Ectodermal cell (in vitro differentiated cells): ENCODE results near the gene SLC25A23.

Experiments used
- H3K27ac ChIP-seq: 2 replicates; pipeline ENCODE4 v1.7.0; 2013; ENCODE audit warnings: mild to moderate bottlenecking, low read depth, low read length; ENCODE audit not compliant: insufficient read depth, poor library complexity, severe bottlenecking
- H3K27me3 ChIP-seq: 2 replicates; pipeline ENCODE4 v1.7.0; 2013; ENCODE audit warnings: mild to moderate bottlenecking, low read length; ENCODE audit not compliant: insufficient read depth, control insufficient read depth, poor library complexity, severe bottlenecking
- H3K36me3 ChIP-seq: one replicate; pipeline ENCODE4 v1.7.0; 2013; ENCODE audit warnings: low read length; ENCODE audit not compliant: control insufficient read depth, insufficient read depth
- H3K4me1 ChIP-seq: one replicate; pipeline ENCODE4 v1.7.0; 2013; ENCODE audit warnings: low read length; ENCODE audit not compliant: control insufficient read depth, insufficient read depth
- H3K4me3 ChIP-seq: 2 replicates; pipeline ENCODE4 v1.7.0; 2013; ENCODE audit warnings: low read depth, low read length, control low read depth; ENCODE audit not compliant: insufficient read depth
- H3K9me3 ChIP-seq: 2 replicates; pipeline ENCODE4 v1.7.0; 2013; ENCODE audit warnings: mild to moderate bottlenecking, low read length, moderate library complexity; ENCODE audit not compliant: control insufficient read depth
- WGBS, 2 experiments: methylation state at CpG; one replicate each; pipeline ENCODE4 v1.1.7; 2013; ENCODE audit warnings: missing lambda C conversion rate in 2 of 2; 5-methylcytosine and 5-hydroxymethylcytosine counted together

Gene SLC25A23

GRCh38 chr19:6424195-6424938 is 35.2 kb downstream of the SLC25A23 start, which contains the start of gene KHSRP:
TSS of gene KHSRP (minus strand) at chr19:6424811. CDS start at chr19:6424701, 110 bp downstream.
- Histone ChIP-seq H3K27me3 (peaks cover 2% of the 10 kb centered on the region), H3K36me3 (peaks cover 19% of the 10 kb centered on the region), H3K4me1 (no peaks in the 10 kb centered on the region), H3K9me3 (no peaks in the 10 kb centered on the region), H3K27ac (peak within 1 kb of the TSS; percentile 52), H3K4me3 (peak within 1 kb of the TSS; percentile 79)
- WGBS, 2 experiments: 0% methylated on average over 114 of the region's 114 CpGs

GRCh38 chr19:6423499-6424194 is 35.9 kb downstream of the SLC25A23 start:
- WGBS, 2 experiments: 1% methylated on average over 20 of the region's 20 CpGs
- H3K27me3 ChIP-seq: no peaks in the 10 kb centered on the region
- no peak overlapping the region for H3K27ac ChIP-seq
- H3K9me3 ChIP-seq: no peaks in the 10 kb centered on the region
- no peaks in the 10 kb centered on the region for H3K4me1 ChIP-seq
- peaks cover 26% of the 10 kb centered on the region for H3K36me3 ChIP-seq
- peak overlapping the region; percentile 79 for H3K4me3 ChIP-seq

- H3K4me1 ChIP-seq: no peaks in the 10 kb centered on the region
- no peak overlapping the region for H3K4me3 ChIP-seq
- H3K9me3 ChIP-seq: no peaks in the 10 kb centered on the region
- peaks cover 47% of the 10 kb centered on the region for H3K36me3 ChIP-seq
- H3K27ac ChIP-seq: no peak overlapping the region
- no peaks in the 10 kb centered on the region for H3K27me3 ChIP-seq
- WGBS, 2 experiments: 95 to 96% methylated on average over 20 of the region's 20 CpGs
Observed at GRCh38 chr19:6421075-6422014, 38.2 kb downstream of the SLC25A23 start.

GRCh38 chr19:6418562-6418932 is 41.0 kb downstream of the SLC25A23 start:
- 95 to 97% methylated on average over 19 of the region's 19 CpGs for WGBS, 2 experiments
- H3K36me3 ChIP-seq: peaks cover 72% of the 10 kb centered on the region
- H3K27ac ChIP-seq: no peak overlapping the region
- no peaks in the 10 kb centered on the region for H3K27me3 ChIP-seq
- no peaks in the 10 kb centered on the region for H3K9me3 ChIP-seq
- H3K4me3 ChIP-seq: no peak overlapping the region
- H3K4me1 ChIP-seq: no peaks in the 10 kb centered on the region

- H3K9me3 ChIP-seq: no peaks in the 10 kb centered on the region
- 91 to 93% methylated on average over 33 of the region's 33 CpGs for WGBS, 2 experiments
- no peaks in the 10 kb centered on the region for H3K27me3 ChIP-seq
- no peaks in the 10 kb centered on the region for H3K4me1 ChIP-seq
- peaks cover 72% of the 10 kb centered on the region for H3K36me3 ChIP-seq
- H3K4me3 ChIP-seq: no peak overlapping the region
- peak overlapping the region; percentile 1 for H3K27ac ChIP-seq
Observed at GRCh38 chr19:6417713-6418561, 41.7 kb downstream of the SLC25A23 start.

GRCh38 chr19:6416658-6417405 is 42.8 kb downstream of the SLC25A23 start:
- Histone ChIP-seq H3K27me3 (no peaks in the 10 kb centered on the region), H3K4me1 (no peaks in the 10 kb centered on the region), H3K36me3 (peaks cover 72% of the 10 kb centered on the region), H3K9me3 (no peaks in the 10 kb centered on the region), H3K4me3 (no peak overlapping the region), H3K27ac (no peak overlapping the region)
- WGBS, 2 experiments: 96 to 97% methylated on average over 29 of the region's 29 CpGs

- no peaks in the 10 kb centered on the region for H3K27me3 ChIP-seq
- no peaks in the 10 kb centered on the region for H3K4me1 ChIP-seq
- no peaks in the 10 kb centered on the region for H3K9me3 ChIP-seq
- H3K27ac ChIP-seq: no peak overlapping the region
- peaks cover 66% of the 10 kb centered on the region for H3K36me3 ChIP-seq
- WGBS, 2 experiments: 96 to 97% methylated on average over 32 of the region's 32 CpGs
- H3K4me3 ChIP-seq: no peak overlapping the region
Observed at GRCh38 chr19:6415591-6416190, 43.9 kb downstream of the SLC25A23 start.

- WGBS, 2 experiments: 95 to 96% methylated on average over 47 of the region's 47 CpGs
- Histone ChIP-seq H3K27me3 (no peaks in the 10 kb centered on the region), H3K4me1 (no peaks in the 10 kb centered on the region), H3K36me3 (peaks cover 59% of the 10 kb centered on the region), H3K4me3 (no peak overlapping the region), H3K27ac (no peak overlapping the region), H3K9me3 (no peaks in the 10 kb centered on the region)
Observed at GRCh38 chr19:6414793-6415590, 44.6 kb downstream of the SLC25A23 start.
